ENCODE data around the gene INPP4B.

Gene INPP4B

GRCh38 chr4:142161086-142161485, 685.0 kb downstream of the INPP4B start:
- no peak for TF ChIP-seq CTCF (IDR thresholded peaks at IDR 0.05; ENCODE audit: borderline replicate concordance, extremely low read depth, low read length, poor library complexity, severe bottlenecking)
- no peak for TF ChIP-seq EZH2 (IDR thresholded peaks at IDR 0.05; ENCODE audit: borderline replicate concordance, low read depth, low read length, severe bottlenecking)
- H3K9me3 ChIP-seq (ENCODE audit: insufficient read depth, low read length, severe bottlenecking), result no peaks in the 10 kb centered on the region
- no peaks in the 10 kb centered on the region for H3K4me1 ChIP-seq (ENCODE audit: insufficient read depth, low read length)
- H4K20me1 ChIP-seq (ENCODE audit: insufficient read depth, low read length), result no peaks in the 10 kb centered on the region
- H3K4me3 ChIP-seq (ENCODE audit: low read depth in 1 of 2, low read length in 2 of 2), result no peak overlapping the region
- DNase-seq (no peak), ATAC-seq (ENCODE audit: insufficient read depth, low read depth) (no peak)
- peaks cover 29% of the 10 kb centered on the region for H3K36me3 ChIP-seq (ENCODE audit: insufficient read depth, low read length)
- no peak overlapping the region for H3K4me2 ChIP-seq (ENCODE audit: insufficient read depth, low read length)
- no peak overlapping the region for H3K27ac ChIP-seq (ENCODE audit: low read length)
- H3K9ac ChIP-seq (ENCODE audit: low read depth, low read length), result no peak overlapping the region
- no peak overlapping the region for H2AFZ ChIP-seq (ENCODE audit: low read depth, low read length)
- no peaks in the 10 kb centered on the region for H3K79me2 ChIP-seq (ENCODE audit: insufficient read depth, low read length)
- no peaks in the 10 kb centered on the region for H3K27me3 ChIP-seq (ENCODE audit: insufficient read depth, low read length, poor library complexity)

GRCh38 chr4:142160509-142160908, 685.6 kb downstream of the INPP4B start:
- H4K20me1 ChIP-seq (ENCODE audit: insufficient read depth, low read length), result no peaks in the 10 kb centered on the region
- TF ChIP-seq CTCF (IDR thresholded peaks at IDR 0.05; ENCODE audit: borderline replicate concordance, extremely low read depth, low read length, poor library complexity, severe bottlenecking) (no peak), EZH2 (IDR thresholded peaks at IDR 0.05; ENCODE audit: borderline replicate concordance, low read depth, low read length, severe bottlenecking) (no peak)
- H3K4me3 ChIP-seq (ENCODE audit: low read depth in 1 of 2, low read length in 2 of 2), result no peak overlapping the region
- peaks cover 28% of the 10 kb centered on the region for H3K36me3 ChIP-seq (ENCODE audit: insufficient read depth, low read length)
- H3K9me3 ChIP-seq (ENCODE audit: insufficient read depth, low read length, severe bottlenecking), result no peaks in the 10 kb centered on the region
- H3K9ac ChIP-seq (ENCODE audit: low read depth, low read length), result no peak overlapping the region
- no peak overlapping the region for H3K4me2 ChIP-seq (ENCODE audit: insufficient read depth, low read length)
- H3K27ac ChIP-seq (ENCODE audit: low read length), result no peak overlapping the region
- no peak for DNase-seq
- H2AFZ ChIP-seq (ENCODE audit: low read depth, low read length), result no peak overlapping the region
- no peaks in the 10 kb centered on the region for H3K4me1 ChIP-seq (ENCODE audit: insufficient read depth, low read length)
- no peak for ATAC-seq (ENCODE audit: insufficient read depth, low read depth)
- H3K79me2 ChIP-seq (ENCODE audit: insufficient read depth, low read length), result no peaks in the 10 kb centered on the region
- H3K27me3 ChIP-seq (ENCODE audit: insufficient read depth, low read length, poor library complexity), result no peaks in the 10 kb centered on the region

- Histone ChIP-seq H3K27ac (ENCODE audit: low read length) (no peak overlapping the region), H3K79me2 (ENCODE audit: insufficient read depth, low read length) (no peaks in the 10 kb centered on the region), H3K27me3 (ENCODE audit: insufficient read depth, low read length, poor library complexity) (no peaks in the 10 kb centered on the region), H2AFZ (ENCODE audit: low read depth, low read length) (no peak overlapping the region), H3K9me3 (ENCODE audit: insufficient read depth, low read length, severe bottlenecking) (no peaks in the 10 kb centered on the region), H3K4me1 (ENCODE audit: insufficient read depth, low read length) (no peaks in the 10 kb centered on the region), H3K4me3 (ENCODE audit: low read depth in 1 of 2, low read length in 2 of 2) (no peak overlapping the region), H3K4me2 (ENCODE audit: insufficient read depth, low read length) (no peak overlapping the region), H3K36me3 (ENCODE audit: insufficient read depth, low read length) (peaks cover 32% of the 10 kb centered on the region), H3K9ac (ENCODE audit: low read depth, low read length) (no peak overlapping the region), H4K20me1 (ENCODE audit: insufficient read depth, low read length) (no peaks in the 10 kb centered on the region)
- no peak for ATAC-seq (ENCODE audit: insufficient read depth, low read depth)
- DNase-seq, result no peak
- TF ChIP-seq CTCF (IDR thresholded peaks at IDR 0.05; ENCODE audit: borderline replicate concordance, extremely low read depth, low read length, poor library complexity, severe bottlenecking) (no peak), EZH2 (IDR thresholded peaks at IDR 0.05; ENCODE audit: borderline replicate concordance, low read depth, low read length, severe bottlenecking) (no peak)
Measured at GRCh38 chr4:142158980-142159379, 687.1 kb downstream of the INPP4B start.

- ATAC-seq (ENCODE audit: insufficient read depth, low read depth) (no peak), DNase-seq (no peak)
- Histone ChIP-seq H3K79me2 (ENCODE audit: insufficient read depth, low read length) (no peaks in the 10 kb centered on the region), H3K9ac (ENCODE audit: low read depth, low read length) (no peak overlapping the region), H4K20me1 (ENCODE audit: insufficient read depth, low read length) (no peaks in the 10 kb centered on the region), H3K4me2 (ENCODE audit: insufficient read depth, low read length) (no peak overlapping the region), H2AFZ (ENCODE audit: low read depth, low read length) (no peak overlapping the region), H3K27me3 (ENCODE audit: insufficient read depth, low read length, poor library complexity) (no peaks in the 10 kb centered on the region), H3K4me1 (ENCODE audit: insufficient read depth, low read length) (no peaks in the 10 kb centered on the region), H3K27ac (ENCODE audit: low read length) (no peak overlapping the region), H3K4me3 (ENCODE audit: low read depth in 1 of 2, low read length in 2 of 2) (no peak overlapping the region), H3K9me3 (ENCODE audit: insufficient read depth, low read length, severe bottlenecking) (no peaks in the 10 kb centered on the region), H3K36me3 (ENCODE audit: insufficient read depth, low read length) (peaks cover 22% of the 10 kb centered on the region)
- TF ChIP-seq EZH2 (IDR thresholded peaks at IDR 0.05; ENCODE audit: borderline replicate concordance, low read depth, low read length, severe bottlenecking) (no peak), CTCF (IDR thresholded peaks at IDR 0.05; ENCODE audit: borderline replicate concordance, extremely low read depth, low read length, poor library complexity, severe bottlenecking) (no peak)
Measured at GRCh38 chr4:142156256-142156655, 689.8 kb downstream of the INPP4B start.

Measured in DND-41 (cell line).